Measurements from ENCODE around the gene AP1G2.

AP1G2 gene

DNA sequence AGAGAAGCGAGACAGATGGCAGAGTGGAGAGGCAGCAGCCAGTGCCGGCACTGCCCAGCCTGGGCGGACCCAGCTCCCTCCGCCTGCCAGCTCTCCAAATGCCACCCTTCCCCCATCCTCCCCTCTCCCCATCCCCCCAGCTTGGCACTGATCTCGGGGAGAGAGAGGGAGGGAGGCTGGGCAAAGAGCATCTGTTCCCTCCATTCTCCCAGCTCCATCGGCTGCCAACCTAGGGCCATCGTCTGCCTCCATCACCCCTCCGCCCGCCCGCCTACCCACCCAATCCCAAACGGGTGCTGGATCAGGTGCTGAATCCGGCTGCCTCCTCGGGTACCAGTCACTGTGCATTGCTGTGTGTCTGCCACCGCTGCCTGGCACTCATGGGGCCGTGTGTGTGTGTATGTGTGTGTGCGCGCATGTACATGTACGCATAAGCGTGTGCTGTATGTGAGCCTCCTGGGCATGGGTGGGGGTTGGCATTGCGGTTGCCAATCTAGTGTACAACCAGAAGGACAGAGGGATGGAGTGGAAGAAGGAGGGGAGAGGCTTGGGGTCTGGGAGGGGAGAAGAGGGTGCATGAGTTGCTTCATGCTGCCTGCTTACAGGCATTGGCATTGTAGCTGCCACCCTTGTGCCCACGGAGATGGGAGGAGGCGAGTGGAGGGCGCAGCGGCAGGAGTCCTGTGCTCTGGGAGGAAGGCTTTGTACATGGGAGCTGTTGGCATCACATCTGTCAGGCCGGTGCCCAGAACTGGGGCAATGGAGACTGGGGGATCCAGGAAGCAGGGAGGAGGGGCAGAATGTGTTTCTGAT is 54.4 kb downstream of the AP1G2 start:
- DNase-seq = no peak

DNA sequence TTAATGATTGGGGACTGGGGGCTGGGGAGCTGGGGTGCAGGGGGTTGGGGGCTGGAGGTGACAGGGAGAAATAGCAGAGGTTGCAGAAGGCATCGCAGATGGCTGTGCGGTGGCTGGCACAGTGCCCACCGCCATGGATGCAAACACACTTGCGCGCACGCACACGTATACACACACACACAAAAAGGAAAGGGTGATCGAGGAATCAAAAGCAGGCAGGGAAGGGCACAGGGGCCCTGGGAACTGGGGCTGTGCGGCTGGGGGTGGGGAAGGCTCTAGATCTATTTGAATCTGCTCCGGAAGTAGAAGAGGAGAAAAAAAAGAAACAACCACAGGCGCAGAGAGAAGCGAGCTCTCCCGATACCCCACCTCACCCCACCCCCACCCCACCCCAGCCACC is 55.4 kb downstream of the AP1G2 start:
- DNase-seq = no peak

All from NCI-H1930 (cell line).